Measurements from ENCODE around the gene IMPA2.

IMPA2 gene

DNA sequence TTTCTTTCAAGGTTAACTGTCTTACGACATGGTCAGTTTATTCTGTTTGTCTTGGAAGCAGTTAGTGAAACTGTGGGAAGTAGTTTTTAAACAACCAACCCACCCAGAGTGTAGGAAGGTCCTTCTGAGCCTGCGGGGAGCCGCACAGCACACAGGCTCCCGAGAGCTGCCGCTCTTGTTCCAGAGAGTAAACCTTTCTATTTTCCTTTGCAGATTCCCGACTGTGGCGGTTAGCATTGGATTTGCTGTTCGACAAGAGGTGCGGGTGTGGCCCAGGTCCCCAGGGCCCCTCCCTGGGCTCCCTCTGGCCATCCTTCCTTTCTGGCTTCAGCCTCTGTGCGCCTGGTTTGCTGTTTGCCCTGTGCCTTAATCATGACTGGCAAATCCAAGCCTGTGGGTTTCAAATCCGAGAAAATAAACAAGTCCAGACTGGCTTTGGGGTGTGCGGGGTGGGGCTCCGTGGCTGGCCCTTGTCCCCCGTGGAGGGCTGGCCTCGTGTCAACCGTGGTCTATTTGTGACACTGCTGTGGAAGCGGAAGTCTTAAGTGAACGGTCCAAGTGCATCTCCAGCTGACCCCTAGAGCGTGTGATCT, 30.7 kb downstream of the IMPA2 start:
- Histone ChIP-seq H3K9me3 (no peaks in the 10 kb centered on the region), H3K4me1 (no peaks in the 10 kb centered on the region), H3K4me2 (no peak overlapping the region), H3K36me3 (peaks cover 97% of the 10 kb centered on the region), H3K27ac (no peak overlapping the region), H3K9ac (no peak overlapping the region), H3K4me3 (no peak overlapping the region), H3K27me3 (no peaks in the 10 kb centered on the region), H4K20me1 (peaks cover 11% of the 10 kb centered on the region; the same call in 1 of the 2 replicates)
- TF ChIP-seq Cebpa-rat (IDR thresholded peaks at IDR 0.05) = no peak

DNA sequence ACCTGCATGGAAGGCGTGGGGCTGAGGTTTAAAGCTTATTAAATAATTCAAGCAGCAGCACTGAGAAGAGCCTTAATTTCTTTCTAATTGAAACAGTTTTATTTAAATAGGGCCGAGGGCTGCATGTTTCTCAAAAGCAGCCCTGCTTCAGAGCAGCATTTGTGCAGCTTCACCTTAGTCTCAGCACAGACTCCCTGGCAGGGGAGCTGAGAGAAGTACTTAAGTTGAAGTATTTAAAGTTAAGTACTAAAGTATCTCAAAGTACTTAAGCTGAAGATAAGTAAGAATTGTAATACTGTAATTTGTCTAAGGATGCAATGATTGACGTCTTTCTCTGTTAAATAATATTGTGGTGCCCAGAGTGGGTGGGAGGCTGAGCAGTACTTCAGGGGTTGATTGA, 31.4 kb downstream of the IMPA2 start:
- TF ChIP-seq Cebpa-rat (IDR thresholded peaks at IDR 0.05) = no peak
- Histone ChIP-seq H3K4me1 (no peaks in the 10 kb centered on the region), H3K4me3 (no peak overlapping the region), H3K9me3 (no peaks in the 10 kb centered on the region), H3K36me3 (peaks cover 99% of the 10 kb centered on the region), H3K9ac (no peak overlapping the region), H3K4me2 (no peak overlapping the region), H3K27me3 (no peaks in the 10 kb centered on the region), H4K20me1 (peaks cover 11% of the 10 kb centered on the region; the same call in 1 of the 2 replicates), H3K27ac (no peak overlapping the region)

DNA sequence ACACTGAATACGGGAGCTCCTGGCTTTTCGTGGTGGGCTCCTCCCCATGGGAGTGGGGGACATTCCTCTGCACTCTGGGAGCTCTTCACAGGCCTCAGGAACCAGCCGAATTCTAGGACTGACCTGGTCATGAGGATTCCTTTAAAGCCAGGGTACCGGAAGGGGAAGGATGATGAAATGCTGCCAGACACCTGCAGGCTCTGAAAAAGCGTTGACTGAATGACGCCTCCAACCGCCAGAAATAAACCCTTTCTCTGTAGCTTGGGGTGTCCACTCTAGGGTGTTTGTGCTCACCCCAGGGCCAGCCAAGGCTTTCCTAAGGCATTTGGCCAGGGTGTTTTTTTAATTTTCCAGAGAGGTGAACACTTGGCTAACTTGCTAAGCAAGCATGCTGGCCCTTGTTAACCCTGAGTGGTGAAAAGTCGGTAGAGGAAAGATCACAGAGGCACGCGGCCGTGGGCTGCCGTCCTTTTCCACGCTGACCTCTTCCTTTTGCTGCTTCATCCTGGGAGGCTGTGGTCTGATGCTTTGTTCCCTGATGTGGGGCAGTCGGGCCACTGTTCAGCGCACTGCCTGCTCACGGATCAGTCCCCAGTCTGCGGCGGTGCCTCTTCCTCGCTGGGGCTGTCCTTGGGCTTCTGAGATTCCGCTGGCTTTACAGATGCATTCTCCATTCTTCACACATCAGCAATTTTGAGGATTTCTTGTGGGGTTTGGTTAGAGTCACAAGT, 32.0 kb downstream of the IMPA2 start:
- H4K20me1 ChIP-seq = peaks cover 11% of the 10 kb centered on the region; the same call in 1 of the 2 replicates
- H3K27ac ChIP-seq = no peak overlapping the region
- H3K4me2 ChIP-seq = no peak overlapping the region
- no peak overlapping the region for H3K4me3 ChIP-seq
- no peaks in the 10 kb centered on the region for H3K27me3 ChIP-seq
- H3K36me3 ChIP-seq = peaks cover 97% of the 10 kb centered on the region
- no peak for TF ChIP-seq Cebpa-rat (IDR thresholded peaks at IDR 0.05)
- H3K9ac ChIP-seq = no peak overlapping the region
- no peaks in the 10 kb centered on the region for H3K4me1 ChIP-seq
- no peaks in the 10 kb centered on the region for H3K9me3 ChIP-seq

DNA sequence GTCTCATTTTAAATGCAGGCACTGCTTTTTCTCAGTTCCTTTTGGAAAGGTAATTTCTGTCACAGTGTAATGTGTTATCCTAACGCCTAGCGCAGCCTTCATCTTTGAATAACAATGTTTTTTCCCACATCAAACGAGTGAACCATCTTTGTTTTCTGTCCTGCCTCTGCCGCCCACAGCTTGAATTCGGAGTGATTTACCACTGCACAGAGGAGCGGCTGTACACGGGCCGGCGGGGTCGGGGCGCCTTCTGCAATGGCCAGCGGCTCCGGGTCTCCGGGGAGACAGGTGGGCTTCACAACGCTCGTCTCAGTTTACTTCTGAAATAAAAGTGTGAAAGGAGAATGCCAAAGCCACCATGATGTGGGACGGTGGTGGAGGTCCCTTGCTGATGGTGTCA, 32.8 kb downstream of the IMPA2 start:
- no peaks in the 10 kb centered on the region for H3K9me3 ChIP-seq
- H3K27ac ChIP-seq = no peak overlapping the region

DNA sequence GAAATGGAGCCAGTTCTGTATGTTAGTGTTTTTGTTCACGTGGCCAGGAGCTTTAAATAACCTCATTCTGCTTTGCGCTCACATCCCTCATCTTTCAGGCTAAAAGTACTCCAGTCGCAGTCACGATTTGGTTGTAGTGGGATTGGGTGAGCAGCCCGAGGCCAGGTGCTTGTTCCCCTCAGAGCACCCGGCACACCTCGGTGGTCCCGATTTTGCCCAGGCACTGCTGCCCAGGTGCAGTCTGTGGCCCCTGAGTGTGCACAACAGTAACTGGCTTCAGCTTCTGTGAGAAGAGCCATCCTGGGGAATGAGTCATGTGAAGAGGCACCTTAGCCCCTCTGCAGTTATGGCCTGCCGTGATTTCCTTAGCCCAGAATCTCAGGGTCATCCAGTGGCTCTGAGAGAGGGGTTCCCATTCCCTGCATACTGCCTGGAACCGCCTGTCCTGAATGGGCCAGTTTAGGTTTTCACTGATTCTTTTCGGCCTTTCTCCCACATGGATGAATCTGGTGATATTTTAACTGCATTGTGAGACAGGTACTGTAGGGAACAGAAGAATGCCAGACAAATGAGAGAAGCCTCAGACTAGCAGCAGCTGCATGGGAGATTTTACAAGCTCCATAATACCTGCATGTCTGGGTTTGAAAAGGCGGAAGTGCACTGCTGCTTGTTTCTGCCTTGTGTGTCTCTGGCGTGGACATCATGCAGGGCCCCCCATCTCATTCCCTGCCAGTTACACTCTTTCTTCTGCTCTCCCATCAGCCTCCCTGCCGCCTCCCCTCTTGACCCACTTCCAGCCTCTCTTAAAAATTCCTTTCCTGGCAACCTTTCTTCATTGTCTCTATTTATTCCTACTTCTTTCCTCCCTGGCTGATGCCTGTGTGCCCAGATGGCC, 33.5 kb downstream of the IMPA2 start:
- Histone ChIP-seq H3K4me3 (no peak overlapping the region), H3K4me2 (no peak overlapping the region), H3K9me3 (no peaks in the 10 kb centered on the region), H3K27ac (no peak overlapping the region), H3K27me3 (no peaks in the 10 kb centered on the region), H3K4me1 (no peaks in the 10 kb centered on the region), H3K9ac (no peak overlapping the region), H4K20me1 (peaks cover 11% of the 10 kb centered on the region; the same call in 1 of the 2 replicates), H3K36me3 (peaks cover 84% of the 10 kb centered on the region)
- TF ChIP-seq Cebpa-rat (IDR thresholded peaks at IDR 0.05) = no peak

More for the DNA sequence above, 32.8 kb downstream of the IMPA2 start:
- no peaks in the 10 kb centered on the region for H3K4me1 ChIP-seq
- TF ChIP-seq Cebpa-rat (IDR thresholded peaks at IDR 0.05) = no peak
- H3K4me3 ChIP-seq = no peak overlapping the region
- no peak overlapping the region for H3K4me2 ChIP-seq
- no peak overlapping the region for H3K9ac ChIP-seq
- peaks cover 11% of the 10 kb centered on the region; the same call in 1 of the 2 replicates for H4K20me1 ChIP-seq
- no peaks in the 10 kb centered on the region for H3K27me3 ChIP-seq
- H3K36me3 ChIP-seq = peaks cover 90% of the 10 kb centered on the region

DNA sequence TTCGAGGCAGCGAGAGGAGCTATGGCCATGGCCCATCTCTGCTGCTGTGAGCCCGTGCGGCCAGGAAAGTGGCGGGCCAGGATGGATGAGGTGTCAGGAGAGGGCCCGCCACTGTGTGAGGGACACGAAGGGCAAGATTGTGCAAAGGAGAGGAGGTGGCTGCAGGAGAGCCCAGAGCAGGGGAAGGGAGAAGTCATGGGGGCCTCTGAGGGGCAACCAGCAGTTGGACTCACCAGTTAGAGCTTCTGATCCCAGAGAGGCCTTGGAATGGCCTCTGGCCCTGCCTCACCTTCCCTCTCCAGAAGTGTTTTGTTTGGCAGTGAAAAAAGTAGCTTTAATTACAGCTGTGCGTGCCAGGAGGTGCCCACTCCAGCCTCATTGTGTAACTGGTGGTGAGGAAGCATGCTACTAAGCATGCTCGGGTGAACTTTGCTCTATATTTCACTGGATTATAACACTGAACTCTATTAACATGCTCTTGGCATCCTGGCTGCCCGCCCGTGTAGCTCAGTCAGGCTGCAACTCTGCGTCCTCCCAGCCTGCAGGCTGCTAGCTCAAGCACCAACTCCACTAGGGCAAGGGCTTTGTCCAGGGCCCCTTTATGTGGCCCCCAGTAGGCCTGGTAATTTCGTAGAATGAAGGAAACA, 34.2 kb downstream of the IMPA2 start:
- Histone ChIP-seq H3K4me2 (no peak overlapping the region), H3K9ac (no peak overlapping the region), H4K20me1 (peaks cover 11% of the 10 kb centered on the region; the same call in 1 of the 2 replicates), H3K4me3 (no peak overlapping the region), H3K27ac (no peak overlapping the region), H3K4me1 (0 out of 2 replicates have a peak, but pooled peaks cover 5% of the 10 kb centered on the region), H3K9me3 (no peaks in the 10 kb centered on the region), H3K36me3 (peaks cover 80% of the 10 kb centered on the region), H3K27me3 (no peaks in the 10 kb centered on the region)
- TF ChIP-seq Cebpa-rat (IDR thresholded peaks at IDR 0.05) = no peak

DNA sequence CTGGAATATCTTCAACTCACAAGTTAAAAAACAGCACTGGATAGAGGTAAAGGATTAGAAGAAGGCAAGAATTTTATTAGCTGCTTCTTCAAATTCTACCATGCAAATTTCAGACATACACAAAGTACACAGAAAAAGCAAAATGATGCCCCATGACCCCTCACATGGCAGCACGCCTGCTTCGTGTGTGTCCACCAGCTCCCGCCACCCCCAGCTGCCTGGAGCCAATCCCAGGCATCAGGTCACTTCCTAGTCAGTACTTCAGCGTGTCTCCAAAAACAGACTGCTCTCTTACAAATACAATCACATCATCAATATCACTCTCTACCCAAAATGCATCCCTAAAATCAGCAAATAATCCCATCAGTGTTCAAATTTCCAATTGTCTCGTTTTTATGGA, 35.8 kb downstream of the IMPA2 start:
- TF ChIP-seq Cebpa-rat (IDR thresholded peaks at IDR 0.05) = no peak
- 0 out of 2 replicates have a peak, but pooled peaks cover 5% of the 10 kb centered on the region for H3K4me1 ChIP-seq
- H3K4me3 ChIP-seq = no peak overlapping the region
- H3K27me3 ChIP-seq = no peaks in the 10 kb centered on the region
- peaks cover 73% of the 10 kb centered on the region for H3K36me3 ChIP-seq
- H4K20me1 ChIP-seq = peaks cover 6% of the 10 kb centered on the region; the same call in 1 of the 2 replicates
- H3K4me2 ChIP-seq = no peak overlapping the region
- H3K9me3 ChIP-seq = no peaks in the 10 kb centered on the region
- no peak overlapping the region for H3K27ac ChIP-seq
- no peak overlapping the region for H3K9ac ChIP-seq

DNA sequence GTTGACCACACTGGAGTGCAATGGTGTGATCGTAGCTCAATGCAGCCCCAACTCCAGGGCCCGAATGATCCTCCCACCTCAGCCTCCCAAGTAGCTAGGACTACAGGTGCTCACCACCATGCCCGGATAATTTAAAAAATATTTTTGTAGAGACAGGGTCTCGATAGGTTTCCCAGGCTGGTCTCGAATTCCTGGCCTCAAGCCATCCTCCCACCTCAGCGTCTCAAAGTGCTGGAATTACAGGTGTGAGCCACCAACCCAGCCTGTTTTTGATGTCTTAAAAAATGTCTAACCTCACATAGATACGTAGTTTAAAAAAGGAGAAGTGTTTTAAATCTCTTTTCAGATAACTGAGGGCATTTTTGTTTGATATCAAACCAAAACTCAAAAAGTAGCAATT, 37.6 kb downstream of the IMPA2 start:
- Histone ChIP-seq H3K9ac (no peak overlapping the region), H3K4me1 (0 out of 2 replicates have a peak, but pooled peaks cover 5% of the 10 kb centered on the region), H3K4me3 (no peak overlapping the region), H3K27me3 (no peaks in the 10 kb centered on the region), H3K9me3 (no peaks in the 10 kb centered on the region), H3K36me3 (peaks cover 64% of the 10 kb centered on the region), H3K4me2 (no peak overlapping the region), H3K27ac (no peak overlapping the region), H4K20me1 (no peaks in the 10 kb centered on the region)
- no peak for TF ChIP-seq Cebpa-rat (IDR thresholded peaks at IDR 0.05)

DNA sequence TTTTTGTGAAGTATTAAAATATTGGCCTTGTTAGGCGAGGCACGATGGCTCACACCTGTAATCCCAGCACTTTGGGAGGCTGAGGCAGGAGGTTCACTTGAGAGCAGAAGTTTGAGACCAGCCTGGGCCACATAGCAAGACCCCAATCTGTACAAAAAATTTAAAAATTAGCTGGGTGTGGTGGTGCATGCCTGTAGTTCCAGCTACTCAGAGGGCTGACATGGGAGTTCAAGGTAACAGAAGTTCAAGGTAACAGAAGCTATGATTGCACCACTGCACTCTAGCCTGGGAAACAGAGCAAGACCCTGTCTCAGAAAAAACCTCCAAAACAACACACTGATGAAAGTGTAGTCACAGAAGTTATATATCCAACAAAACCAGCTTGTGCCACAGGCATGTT, 39.8 kb downstream of the IMPA2 start:
- no peak for TF ChIP-seq Cebpa-rat (IDR thresholded peaks at IDR 0.05)
- H4K20me1 ChIP-seq = no peaks in the 10 kb centered on the region
- H3K4me3 ChIP-seq = no peak overlapping the region
- H3K27me3 ChIP-seq = no peaks in the 10 kb centered on the region
- H3K4me1 ChIP-seq = 0 out of 2 replicates have a peak, but pooled peaks cover 5% of the 10 kb centered on the region
- H3K36me3 ChIP-seq = peaks cover 52% of the 10 kb centered on the region
- H3K9me3 ChIP-seq = no peaks in the 10 kb centered on the region
- no peak overlapping the region for H3K9ac ChIP-seq
- H3K4me2 ChIP-seq = no peak overlapping the region
- H3K27ac ChIP-seq = no peak overlapping the region
